Left lobe of liver (tissue), 2 donors: ENCODE results near the gene FAAP20. TPM values are rescaled to one million over a fixed set of nuclear protein-coding genes. Genes with fewer than 3 reads are reported as not detected.

ENCODE experiments used
- ATAC-seq: fragments of 200-7000 bp; cut with Tn5 transposase; one replicate; pipeline ENCODE4 v1.9.1; 2020; ENCODE audit warnings: mild to moderate bottlenecking, moderate library complexity
- DNase-seq: peaks from one replicate; pipeline ENCODE4 v3.0.0-alpha.2; 2020; ENCODE audit warnings: low spot score
- total RNA-seq: library from RNA; stranded (reverse); gene quantifications from one replicate; pipeline ENCODE4 v1.2.1, GENCODE V29; 2021
- donor health status: DM: no; HTN: no; CAD: no; lungs with moderate emphysema.
- donor health status: DM: no; HTN: yes; CAD: no.

FAAP20 gene
- total RNA-seq, 1 donor from 2014 or later: 24.8 TPM

DNA sequence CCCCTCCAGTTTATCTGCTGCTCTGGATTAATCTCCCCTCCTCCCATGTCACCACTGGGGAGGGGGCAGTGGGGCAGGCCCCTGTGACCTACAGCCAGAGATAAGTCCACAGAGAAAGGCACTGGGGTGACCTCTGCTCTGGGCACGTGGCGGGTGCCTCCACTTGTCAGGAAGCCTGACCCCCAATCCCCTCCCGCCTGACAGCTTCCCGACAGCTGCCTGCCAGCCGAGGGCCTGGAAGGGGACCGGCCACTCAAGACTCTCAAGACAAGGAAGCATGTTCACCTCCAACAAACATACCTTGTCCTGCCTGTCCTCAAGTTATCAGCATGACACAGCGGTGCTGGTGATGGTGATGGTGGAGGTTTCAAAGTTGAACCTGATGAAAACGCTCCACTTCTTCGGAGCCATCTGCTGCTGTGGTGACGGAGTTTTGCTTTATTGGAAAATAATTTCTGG is 3.2 kb upstream of the FAAP20 start:
- ATAC-seq (no peak), DNase-seq (no peak)

GRCh38 chr1:2196901-2197638 is 2.5 kb upstream of the FAAP20 start:
- no peak for ATAC-seq
- no peak for DNase-seq

- DNase-seq: no peak
- no peak for ATAC-seq
Measured at GRCh38 chr1:2195785-2196184, 1.2 kb upstream of the FAAP20 start.

GRCh38 chr1:2194898-2195673 is 514 bp upstream of the FAAP20 start:
- DNase-seq (peak; percentile 91), ATAC-seq (peak; percentile 77)

DNA sequence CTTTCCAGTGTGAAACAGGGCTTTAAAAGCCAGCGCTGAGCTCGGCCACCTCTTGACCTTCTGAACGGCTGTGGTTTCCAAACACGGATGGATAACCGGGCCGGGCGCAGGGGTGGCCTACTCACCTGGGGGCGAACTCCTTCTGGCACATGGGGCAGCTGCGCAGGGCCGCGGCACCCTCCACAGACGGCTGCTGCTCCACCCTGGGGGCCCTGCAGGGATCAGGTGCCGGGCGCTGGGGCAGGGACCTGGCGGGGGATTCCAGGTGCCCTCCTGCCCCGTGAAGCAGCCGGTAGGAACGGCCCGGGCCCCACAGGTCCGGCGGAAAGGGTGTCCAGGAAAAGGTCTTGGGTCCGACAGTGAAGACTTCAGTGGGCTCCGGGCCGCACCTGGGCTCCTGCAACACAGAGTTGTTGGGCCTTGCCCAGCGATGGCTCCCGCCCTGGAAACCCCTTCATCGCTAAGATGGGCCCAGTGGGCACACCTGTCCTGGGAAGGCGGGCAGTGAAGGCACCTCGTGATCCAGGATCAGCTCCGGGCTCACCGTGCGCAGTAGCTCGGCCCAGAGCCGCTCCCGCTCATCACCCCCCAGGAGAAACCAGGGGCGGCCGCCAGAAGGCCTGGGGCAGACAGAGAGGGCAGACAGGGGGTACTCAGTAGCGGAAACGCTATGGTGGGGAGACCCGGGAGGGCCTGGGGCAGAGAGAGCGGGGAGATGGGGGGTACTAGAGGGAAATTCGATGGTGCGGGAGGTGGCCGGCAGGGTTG is 874 bp downstream of the FAAP20 start:
- DNase-seq (no peak), ATAC-seq (no peak)

- DNase-seq (no peak), ATAC-seq (no peak)
Measured at GRCh38 chr1:2192031-2192995, 2.3 kb downstream of the FAAP20 start.

DNA sequence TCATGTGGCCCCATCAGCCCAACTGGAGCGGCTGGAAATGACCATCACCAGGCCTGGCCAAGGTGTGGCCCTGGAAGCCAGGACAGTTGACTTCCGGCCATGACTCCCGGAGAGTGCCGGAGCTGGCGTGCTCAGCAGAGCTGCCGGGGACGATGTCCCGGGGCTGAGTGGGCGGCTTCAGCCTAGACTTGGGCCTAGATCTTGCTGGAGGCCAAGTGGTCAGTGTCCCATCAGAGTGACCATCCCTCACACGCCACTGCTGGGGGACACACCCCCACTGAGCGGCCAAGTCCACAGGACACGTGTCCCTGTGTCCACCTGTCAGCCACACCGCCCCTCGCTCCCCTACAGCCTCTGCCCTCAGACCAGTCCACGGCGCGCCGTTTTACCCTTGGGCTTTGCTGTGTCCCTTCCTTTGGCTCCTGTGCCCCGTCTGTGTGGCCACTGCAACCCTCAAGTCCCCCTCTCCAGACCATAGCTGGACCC is 4.0 kb downstream of the FAAP20 start:
- peak; percentile 18 for ATAC-seq
- DNase-seq: no peak

DNA sequence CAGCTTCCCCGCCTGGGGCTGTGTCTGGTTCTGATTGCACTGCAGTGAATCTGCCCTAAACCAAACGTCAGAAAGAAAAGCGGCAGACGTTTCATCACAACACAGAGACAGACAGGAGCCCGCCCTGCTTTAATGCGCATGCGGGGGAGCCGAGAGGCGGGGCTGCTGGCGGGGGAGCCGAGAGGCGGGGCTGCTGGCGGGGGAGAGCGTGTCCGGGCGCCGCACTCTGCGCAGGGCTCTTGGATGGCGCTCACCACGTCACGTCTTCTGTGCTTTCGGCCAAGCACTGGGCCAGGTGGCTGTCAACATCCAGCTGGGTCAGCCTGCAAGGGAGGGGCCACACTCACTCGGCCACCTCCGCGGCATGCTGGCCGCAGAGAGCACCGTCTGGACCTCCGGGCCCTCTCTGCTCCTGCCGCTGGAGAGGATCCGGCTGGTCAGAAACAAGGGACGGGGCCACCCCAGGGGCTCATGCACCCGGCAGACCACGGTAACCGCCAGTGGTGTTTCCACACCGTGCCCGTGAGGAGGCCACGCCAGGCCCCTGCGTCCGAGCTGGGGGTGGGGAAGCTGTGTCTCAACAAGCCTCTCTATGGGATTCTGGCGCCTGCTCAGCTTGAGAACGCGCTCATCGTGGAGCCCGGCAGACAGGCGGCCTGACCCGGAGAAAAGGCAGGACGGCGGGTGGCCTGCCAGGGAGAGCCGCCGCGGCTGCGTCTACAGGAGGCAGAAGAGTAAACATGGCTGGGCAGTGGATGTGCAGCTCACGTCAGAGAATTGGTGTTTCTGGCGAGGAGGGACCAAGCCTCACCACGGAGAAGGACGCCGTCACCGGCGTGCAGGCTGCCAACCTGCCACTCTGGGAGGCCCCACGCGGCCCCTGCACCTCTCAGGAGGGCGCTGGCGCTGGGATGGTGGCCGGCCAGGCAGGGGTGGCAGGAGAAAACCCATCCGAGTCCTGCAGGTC is 4.8 kb downstream of the FAAP20 start:
- DNase-seq: peak; percentile 97
- peak; percentile 89 for ATAC-seq

DNA sequence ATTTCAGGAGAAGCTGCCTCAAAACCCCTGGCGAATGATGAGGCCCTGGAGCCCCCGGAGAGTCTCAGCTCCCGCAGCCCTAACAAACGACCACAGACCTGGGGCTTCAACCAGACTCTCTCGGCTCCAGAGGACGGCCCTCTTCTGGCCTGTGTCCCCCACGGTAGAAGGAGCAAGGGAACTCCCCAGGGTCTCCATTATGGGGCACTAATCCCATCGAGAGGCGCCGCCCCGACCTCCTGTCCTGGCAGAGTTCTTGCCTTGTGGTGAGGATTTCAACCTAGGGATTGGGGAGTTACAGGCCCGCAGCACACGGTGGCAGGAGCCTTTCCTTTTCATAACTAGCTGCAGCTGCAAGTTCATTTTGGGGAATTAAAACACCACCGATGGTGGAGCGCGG is 6.2 kb downstream of the FAAP20 start:
- no peak for ATAC-seq
- no peak for DNase-seq

DNA sequence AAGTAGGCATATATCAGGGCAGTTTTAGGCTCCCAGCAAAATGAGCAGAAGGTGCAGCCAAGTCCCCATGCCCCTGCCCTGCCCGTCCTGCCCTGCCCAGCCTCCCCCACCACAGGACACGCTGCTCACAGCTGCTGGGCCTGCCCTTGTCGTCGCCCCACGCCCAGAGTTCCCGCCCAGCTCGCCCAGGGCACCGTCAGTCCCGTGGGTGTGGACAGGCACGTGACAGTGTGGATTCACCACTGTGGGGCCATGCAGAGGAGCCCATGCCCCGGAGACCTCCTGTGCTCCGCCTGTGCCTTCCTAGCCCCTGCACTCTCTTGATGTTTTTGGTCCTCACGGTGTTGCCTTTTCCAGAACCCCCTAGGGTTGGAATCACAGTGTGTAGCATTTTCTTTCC is 7.0 kb downstream of the FAAP20 start:
- no peak for DNase-seq
- no peak for ATAC-seq

DNA sequence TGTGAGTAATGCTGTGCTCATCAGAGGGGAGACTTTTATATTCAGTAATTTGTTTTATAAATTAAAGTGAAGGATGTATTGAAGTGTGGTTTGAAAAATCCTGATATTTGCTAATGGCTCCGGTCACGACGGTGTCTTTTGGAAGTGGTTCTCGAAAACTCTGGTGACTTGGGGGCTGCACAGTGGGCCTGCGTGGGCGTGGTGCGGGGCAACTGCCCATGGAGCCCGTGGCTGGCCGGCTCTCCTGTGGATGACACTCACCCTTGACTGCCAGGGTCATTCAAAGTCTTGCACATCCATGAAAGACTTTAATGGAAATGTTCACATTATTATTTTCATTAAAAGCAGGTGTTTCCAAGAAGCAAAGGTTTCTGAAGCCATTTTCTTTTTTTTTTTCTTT is 7.7 kb downstream of the FAAP20 start:
- ATAC-seq: no peak
- no peak for DNase-seq

- no peak for DNase-seq
Measured at GRCh38 chr1:2185880-2186855, 8.4 kb downstream of the FAAP20 start.

GRCh38 chr1:2184934-2185333 is 9.6 kb downstream of the FAAP20 start:
- DNase-seq (no peak), ATAC-seq (no peak)

More at GRCh38 chr1:2185880-2186855, 8.4 kb downstream of the FAAP20 start:
- no peak for ATAC-seq

DNA sequence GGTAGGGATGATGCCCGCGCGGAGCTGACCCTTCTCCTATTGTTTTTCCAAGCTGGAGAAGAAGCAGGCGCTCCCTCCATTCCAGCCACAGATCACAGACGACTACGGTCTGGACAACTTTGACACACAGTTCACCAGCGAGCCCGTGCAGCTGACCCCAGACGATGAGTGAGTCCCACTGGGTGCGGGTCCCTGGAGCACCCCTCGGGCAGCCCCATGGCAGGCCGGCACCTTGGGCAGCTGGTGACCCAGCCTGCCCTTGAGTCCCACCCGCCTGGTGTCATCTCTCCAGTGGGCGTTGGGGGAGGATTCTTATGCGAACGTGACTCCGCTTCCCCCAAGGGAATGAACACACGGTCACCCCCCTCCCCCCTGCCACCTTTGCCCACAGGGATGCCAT is 10.0 kb downstream of the FAAP20 start:
- no peak for DNase-seq
- ATAC-seq: no peak

GRCh38 chr1:2183937-2184334 is 10.6 kb downstream of the FAAP20 start:
- ATAC-seq: no peak
- no peak for DNase-seq

DNA sequence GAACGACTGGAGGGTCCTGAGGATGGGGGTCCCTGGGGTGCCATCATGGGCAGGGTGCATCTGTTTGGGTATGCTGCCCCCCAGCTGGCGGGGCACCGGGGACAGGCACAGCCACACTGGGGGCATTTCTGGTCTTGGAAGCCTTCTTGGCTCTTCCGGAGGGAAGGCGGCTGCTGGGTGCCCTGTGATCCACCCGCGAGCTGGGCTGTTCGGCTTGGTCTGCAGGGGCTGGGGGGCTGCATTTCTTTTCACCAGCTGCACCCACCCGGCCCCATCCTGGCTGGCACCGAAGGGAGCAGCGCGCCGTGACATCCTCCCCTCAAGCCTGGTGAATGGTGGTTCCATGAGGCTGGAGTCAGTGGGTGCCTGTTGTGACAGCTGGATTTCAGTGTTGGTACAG is 12.2 kb downstream of the FAAP20 start:
- ATAC-seq: no peak

GRCh38 chr1:2181752-2182151 is 12.8 kb downstream of the FAAP20 start:
- no peak for ATAC-seq
- no peak for DNase-seq

More for the DNA sequence above, 12.2 kb downstream of the FAAP20 start:
- no peak for DNase-seq

- ATAC-seq (no peak), DNase-seq (no peak)
Measured at GRCh38 chr1:2181271-2181670, 13.3 kb downstream of the FAAP20 start.
